ENCODE results near the gene SCAMP4. TPM values are rescaled to one million over a fixed set of nuclear protein-coding genes. Genes with fewer than 3 reads are reported as not detected.

The SCAMP4 gene
- total RNA-seq, 1 donor from 2014 or later: 16.2 TPM

DNA sequence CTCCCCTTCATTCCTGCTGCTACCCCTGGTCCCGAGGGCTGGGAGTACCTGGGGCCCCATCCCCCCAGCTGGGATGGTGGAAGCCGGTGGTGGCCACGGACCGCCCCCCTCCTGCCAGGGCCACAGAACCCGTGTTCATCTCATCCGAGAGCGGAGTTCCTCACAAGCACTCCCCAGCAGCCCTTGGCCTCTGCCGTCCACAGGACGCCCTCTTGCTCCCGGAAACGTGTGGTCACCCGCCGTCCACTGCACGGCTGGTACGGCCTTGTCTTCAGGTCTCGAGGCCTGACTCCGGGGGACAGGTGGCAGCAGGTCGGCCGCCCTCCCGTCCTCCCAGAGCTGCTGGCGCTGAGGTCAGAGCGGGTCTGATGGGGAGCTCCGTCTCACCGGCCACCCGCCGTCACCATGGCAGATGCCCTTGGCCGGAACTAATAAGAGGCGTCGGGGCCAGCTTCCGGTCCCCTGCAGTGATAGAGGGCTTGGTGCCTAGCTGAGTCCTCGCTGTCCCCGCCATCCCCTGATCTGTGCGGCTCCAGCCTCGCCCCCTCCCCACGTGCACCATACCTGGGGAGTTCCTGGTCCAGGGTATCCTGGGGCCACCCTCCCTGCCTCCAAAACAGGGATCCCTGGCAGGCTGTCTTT lies 19.2 kb downstream of the SCAMP4 start:
- DNase-seq: no peak
- intact Hi-C loops (cut with DNase I): loop anchor here (5.0 kb wide), 1 partner anchor 148 kb away; no protein-coding TSS in a partner anchor
- no peak for ATAC-seq (ENCODE audit: poor library complexity)

GRCh38 chr19:1925544-1925943 lies 20.3 kb downstream of the SCAMP4 start:
- DNase-seq (no peak), ATAC-seq (ENCODE audit: poor library complexity) (no peak)
- intact Hi-C loops (cut with DNase I): no loop called here

DNA sequence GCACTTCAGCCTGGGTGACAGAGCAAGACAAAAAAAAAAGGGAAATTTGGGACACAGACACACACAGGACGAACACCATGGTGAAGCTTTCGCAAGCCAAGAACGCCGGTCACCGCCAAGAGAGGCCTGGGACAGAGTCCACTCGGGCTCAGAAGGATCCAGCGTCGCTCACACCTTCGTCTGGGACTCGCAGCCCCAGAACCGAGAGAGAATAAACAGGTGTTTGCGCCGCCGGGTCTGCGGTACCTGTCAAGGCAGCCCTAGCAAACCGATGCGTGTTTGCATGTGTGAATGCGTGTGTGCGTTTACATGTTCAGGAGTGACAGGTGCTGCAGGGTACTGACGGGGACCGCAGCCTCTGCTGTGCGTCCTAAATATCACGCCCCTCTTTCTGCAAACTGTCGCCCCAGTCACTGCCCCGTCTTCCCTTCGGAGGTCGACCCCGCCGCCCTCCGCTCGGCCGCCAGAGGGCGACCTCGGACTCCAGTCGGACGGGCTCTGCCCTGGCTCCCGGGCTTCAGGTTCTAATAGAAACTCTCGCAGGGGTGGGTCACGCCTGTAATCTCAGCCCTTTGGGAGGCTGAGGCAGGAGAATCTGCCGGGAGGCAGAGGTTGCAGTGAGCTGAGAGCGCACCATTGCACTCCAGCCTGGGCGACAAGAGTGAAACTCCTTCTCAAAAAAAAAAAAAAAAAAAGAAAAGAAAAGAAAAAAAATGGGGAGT lies 24.0 kb downstream of the SCAMP4 start:
- intact Hi-C loops (cut with DNase I): no loop called here

DNA sequence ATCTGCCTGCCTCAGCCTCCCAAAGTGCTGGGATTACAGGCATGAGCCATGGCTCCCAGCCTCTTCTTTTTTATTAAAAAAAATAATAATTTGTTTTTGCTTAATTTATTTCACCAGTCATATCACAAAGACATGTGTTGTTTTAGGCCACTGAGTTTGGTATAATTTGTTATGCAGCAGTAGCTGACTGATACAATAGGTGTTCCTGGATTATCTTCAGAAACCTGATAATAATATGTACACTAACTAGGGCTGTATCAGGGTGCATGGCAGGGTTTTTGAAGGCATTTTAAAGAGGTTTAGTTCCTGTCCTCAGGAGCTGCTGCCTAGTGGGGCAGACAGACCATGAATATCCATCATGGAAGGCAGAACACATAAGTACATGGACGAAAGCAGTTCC lies 26.2 kb downstream of the SCAMP4 start:
- ATAC-seq (ENCODE audit: poor library complexity) (no peak), DNase-seq (no peak)
- intact Hi-C loops (cut with DNase I): loop anchor here (10.0 kb wide), 1 partner anchor 393 kb away; the partner anchor contains the start of genes LSM7 and SPPL2B

More for the DNA sequence above, 24.0 kb downstream of the SCAMP4 start:
- ATAC-seq (ENCODE audit: poor library complexity) (peak; percentile 96), DNase-seq (peak; percentile 89)

- intact Hi-C loops (cut with DNase I): loop anchor here (10.0 kb wide), 1 partner anchor 392 kb away; the partner anchor contains the start of genes LSM7 and SPPL2B
- no peak for DNase-seq
- no peak for ATAC-seq (ENCODE audit: poor library complexity)
These were observed 27.2 kb downstream of the SCAMP4 start for GRCh38 chr19:1932395-1932794.

DNA sequence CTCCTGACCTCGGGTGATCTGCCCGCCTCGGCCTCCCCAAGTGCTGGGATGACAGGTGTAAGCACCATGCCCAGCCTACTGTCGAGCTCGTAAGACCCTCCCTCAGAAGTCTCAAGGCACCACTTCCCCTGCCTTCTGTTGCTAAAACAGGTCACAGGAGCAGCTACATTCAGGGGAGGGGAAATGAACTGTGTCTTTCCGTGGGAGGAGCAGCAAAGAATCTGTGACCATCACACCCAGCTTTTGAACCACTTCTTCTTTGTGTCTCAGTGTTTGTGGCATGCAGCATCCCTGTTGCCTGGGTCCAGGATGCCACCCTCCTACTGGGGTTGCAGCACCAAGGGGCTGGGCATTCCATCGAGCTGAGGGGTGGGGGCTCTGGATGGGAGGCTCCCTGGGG lies 28.0 kb downstream of the SCAMP4 start:
- intact Hi-C loops (cut with DNase I): loop anchor here (10.0 kb wide), 1 partner anchor 392 kb away; the partner anchor contains the start of genes LSM7 and SPPL2B
- no peak for ATAC-seq (ENCODE audit: poor library complexity)
- DNase-seq: no peak

- intact Hi-C loops (cut with DNase I): loop anchor here (10.0 kb wide), 1 partner anchor 391 kb away; the partner anchor contains the start of genes LSM7 and SPPL2B
- DNase-seq (no peak), ATAC-seq (ENCODE audit: poor library complexity) (no peak)
These were observed 28.7 kb downstream of the SCAMP4 start for GRCh38 chr19:1933942-1934341.

DNA sequence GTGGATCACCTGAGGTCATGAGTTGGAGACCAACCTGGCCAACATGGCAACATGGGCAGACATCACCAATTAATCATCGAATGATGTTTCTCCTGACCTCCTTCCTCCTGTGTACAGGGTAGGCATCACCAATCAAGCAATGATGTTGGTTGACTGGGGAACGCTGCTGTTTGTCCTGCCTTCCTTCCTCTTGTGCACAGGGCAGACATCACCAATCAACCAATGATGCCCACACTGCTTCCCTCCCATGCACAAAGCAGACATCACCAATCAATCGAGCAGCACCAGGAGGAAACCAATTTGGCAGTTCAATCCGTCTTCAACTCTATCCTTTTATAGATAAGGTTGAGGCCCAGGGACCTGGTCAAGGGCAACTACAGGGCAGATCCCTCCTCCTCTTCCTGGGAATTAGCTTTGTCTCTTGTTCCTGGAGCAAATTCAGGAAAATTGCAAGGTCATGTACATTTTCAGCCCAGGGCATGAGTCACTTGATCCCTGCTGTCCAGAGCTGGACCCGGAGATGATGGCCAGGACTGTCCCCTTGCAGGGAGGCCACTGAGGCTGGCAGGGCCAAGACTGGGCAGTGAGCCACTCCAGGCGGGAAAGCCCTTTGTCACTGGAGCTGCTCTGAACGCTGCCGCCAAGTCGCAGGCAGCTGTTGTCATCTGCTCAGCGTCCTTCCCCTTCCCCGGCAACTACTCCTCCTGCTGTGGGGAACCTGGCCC lies 30.4 kb downstream of the SCAMP4 start:
- ATAC-seq (ENCODE audit: poor library complexity) (no peak), DNase-seq (no peak)
- intact Hi-C loops (cut with DNase I): loop anchor here (10.0 kb wide), 1 partner anchor 389 kb away; the partner anchor contains the start of genes LSM7 and SPPL2B

DNA sequence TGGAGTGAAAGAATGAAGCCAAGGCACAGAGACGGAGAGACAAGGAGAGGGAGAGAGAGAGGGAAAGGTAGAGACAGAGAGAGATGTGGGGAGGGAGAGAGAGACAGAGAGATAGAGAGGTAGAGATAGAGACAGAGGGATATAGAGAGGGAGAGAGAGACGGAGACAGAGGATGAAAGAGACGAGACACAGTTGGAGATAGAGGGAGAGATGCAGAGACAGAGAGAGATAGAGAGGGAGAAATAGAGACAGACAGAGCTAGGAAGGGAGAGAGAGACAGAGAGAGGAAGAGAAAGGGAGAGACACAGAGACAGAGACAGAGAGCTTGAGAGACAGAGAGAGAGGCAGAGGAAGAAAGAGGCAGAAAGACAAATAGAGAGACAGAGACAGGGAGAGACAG lies 31.2 kb downstream of the SCAMP4 start:
- no peak for ATAC-seq (ENCODE audit: poor library complexity)
- no peak for DNase-seq
- intact Hi-C loops (cut with DNase I): loop anchor here (10.0 kb wide), 1 partner anchor 388 kb away; the partner anchor contains the start of genes LSM7 and SPPL2B

DNA sequence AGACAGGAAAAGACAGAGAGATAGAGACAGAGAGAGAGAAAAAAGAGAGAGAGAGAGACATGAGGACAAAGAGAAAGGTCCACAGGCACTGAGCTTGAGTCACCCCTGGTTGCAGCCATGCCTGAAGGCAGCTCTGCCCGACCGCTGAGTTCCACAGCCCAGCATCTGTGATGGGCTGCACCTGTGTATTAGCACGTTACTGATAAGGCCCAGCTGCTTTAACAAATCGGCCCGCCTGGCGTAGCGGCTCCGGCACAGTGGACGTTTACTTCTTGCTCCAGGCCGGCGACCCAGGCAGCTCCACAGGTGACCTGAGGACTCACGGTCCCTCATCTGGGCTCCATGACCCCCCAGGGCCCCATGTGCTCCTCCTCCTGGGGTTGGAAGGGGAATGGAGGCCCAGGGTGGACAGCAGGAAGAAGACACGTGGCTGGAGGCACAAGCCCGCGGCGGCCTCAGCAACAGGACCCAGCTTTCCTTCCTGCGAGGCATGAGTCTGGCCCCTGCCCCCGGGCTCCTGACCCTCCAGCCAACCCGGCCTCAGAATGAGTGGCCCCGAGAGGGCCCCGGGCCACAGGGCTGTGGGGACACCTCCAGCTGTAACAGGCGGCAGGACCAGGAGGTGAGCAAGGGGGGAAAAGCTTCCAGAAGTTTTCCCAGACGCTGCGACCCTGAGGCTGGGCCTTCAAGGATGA lies 31.9 kb downstream of the SCAMP4 start:
- intact Hi-C loops (cut with DNase I): loop anchor here (10.0 kb wide), 1 partner anchor 388 kb away; the partner anchor contains the start of genes LSM7 and SPPL2B
- DNase-seq (no peak), ATAC-seq (ENCODE audit: poor library complexity) (no peak)

- intact Hi-C loops (cut with DNase I): loop anchor here (10.0 kb wide), 1 partner anchor 387 kb away; the partner anchor contains the start of genes LSM7 and SPPL2B
- no peak for DNase-seq
- ATAC-seq (ENCODE audit: poor library complexity): no peak
These were observed 32.9 kb downstream of the SCAMP4 start for GRCh38 chr19:1938071-1938470.

DNA sequence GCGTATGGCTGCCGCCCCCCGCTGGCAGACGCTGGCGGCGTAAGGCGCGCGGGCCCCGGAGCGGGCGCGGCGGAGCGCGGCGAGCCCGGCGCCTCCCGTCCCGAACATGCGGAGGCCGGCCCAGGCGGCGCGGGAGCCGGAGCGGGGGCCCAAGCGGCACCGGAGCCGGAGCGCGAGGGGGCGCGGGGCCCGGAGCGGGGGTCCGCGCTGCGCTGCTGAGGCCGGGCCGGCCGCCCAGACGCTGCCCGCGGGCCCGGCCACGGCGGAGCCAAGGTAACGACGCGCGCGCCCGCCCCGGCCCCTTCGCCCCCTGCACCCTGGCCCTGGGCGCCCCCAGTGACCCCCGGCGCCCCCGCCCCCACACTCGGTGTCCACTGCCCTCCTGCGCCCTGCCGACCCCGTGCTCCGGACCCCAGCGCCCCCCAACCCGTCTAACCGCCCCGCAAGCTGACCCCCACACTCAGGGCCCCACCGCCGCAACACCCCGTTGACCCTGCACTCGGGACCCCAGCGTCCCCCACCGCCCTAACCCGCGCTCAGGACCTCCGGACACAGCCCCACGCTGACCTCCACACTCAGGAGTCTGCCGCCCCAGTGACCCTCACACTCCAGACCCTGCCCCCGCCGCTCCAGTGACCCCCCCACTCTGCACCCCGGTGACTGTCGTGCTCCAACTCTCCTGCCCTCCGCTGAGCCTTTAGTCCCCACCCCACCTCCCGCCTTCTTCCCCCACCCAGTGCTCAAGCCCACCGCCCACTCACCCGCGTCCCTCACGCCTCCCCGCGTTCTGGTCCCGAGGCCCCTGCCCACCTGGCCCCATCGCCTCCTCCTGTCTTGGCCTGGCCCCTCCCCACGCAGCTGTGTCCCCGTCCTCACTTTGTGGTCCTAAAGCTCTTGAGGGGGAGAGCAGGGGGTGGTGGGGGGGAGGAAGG lies 36.2 kb downstream of the SCAMP4 start, which contains the start of gene CSNK1G2:
Gene CSNK1G2, plus strand, starts transcription at position 27 of the 932 bp plus-strand sequence. CDS start 28,601 bp downstream, outside the sequence.
- DNase-seq (no peak), ATAC-seq (ENCODE audit: poor library complexity) (no peak)
- intact Hi-C loops (cut with DNase I): no loop called here

DNA sequence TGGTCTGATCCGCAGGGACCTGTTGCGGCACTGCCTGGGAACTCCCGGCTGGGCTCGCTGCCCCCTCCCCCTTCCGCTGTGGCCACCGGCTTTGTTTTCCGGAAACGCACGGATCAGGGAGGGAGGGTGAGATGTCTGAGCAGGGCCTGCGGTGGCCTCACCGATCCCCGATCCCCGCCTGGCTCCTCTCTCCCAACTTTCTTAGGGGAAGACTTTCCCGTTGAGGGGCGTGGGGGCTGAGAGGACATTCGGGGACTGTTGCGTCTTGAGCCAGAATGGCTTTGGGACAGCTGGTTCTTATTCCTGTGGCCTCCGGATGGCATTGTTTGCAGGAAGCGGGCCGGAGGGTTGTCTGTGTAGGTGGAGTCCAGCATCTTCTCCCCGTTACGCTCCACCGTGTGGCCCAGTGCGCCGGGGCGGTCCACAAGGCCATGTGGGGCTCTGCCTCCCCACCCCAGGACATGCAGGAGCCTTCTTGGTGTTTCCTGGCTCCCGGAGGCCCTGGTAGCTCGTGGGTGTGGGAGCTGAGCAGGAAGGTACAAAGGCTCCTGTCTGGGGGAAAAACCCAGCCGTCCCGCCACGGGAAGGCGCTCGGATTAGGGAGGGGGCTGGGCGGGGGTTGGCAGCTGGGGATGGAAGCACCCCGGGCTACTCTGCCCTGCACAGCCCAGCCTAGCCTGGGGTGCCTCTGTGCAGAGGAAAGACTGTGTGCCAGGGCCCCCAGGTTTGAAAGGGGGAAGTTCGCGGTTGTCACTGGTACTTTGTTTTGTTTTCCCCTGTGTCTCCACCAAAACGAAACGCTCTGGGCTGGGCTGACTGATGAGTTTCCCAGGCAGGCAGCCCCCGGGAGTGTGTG lies 37.1 kb downstream of the SCAMP4 start:
- peak; percentile 42 for ATAC-seq (ENCODE audit: poor library complexity)
- intact Hi-C loops (cut with DNase I): no loop called here

GRCh38 chr19:1942934-1943555 lies 37.8 kb downstream of the SCAMP4 start:
- ATAC-seq (ENCODE audit: poor library complexity) (no peak), DNase-seq (no peak)
- intact Hi-C loops (cut with DNase I): no loop called here

More for the DNA sequence above, 37.1 kb downstream of the SCAMP4 start:
- DNase-seq: peak; percentile 76

DNA sequence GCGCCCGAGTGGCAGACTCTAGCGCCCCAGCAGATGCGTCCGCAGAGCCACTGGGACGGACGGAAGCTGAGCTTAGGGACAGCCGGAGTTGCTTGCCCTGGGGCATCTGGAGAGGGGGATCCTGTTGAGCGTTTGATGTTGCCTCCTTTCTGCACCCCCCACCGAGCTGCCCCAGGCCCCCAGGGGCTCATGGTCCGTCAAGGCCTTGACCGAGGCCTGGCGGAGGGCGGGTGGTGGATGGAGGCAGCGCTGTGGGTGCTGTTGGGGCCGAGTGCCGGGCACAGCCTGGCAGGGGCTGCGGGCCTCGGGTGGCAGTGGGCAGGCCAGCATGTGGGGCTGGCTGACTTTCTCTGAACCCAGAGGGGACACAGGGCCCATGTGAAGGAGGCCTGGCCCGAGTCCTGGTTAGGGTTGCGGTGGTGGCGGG lies 38.5 kb downstream of the SCAMP4 start:
- intact Hi-C loops (cut with DNase I): no loop called here
- DNase-seq: no peak
- no peak for ATAC-seq (ENCODE audit: poor library complexity)

All from Right ventricle myocardium superior (tissue), 1 donor.